ENCODE measurements around the gene BEND5.

Gene BEND5

DNA sequence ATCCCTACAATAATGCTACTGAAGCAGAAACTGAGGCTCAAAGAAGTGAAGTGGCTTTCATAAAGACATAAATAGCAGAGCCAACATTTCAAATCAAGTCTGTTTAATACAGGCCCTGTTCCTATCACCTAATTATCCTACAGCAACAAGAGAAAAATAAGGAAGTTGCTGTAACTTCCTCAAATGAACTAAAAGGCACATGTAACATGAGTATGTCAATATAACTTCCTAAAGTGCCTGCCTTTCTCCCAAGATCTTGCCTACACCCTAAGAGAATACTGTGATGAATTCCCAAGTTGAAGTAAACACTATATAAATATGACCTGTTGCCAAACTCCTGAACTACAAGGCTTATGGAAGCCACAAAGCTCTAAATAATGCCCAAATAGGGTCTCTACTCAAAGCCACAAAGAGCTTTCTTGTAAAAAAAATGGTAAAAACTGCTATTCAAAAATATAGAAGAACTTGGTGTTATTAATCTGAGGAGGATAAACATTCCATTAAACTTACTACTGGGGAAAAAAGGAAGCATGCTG, 8.6 kb downstream of the BEND5 start:
- intact Hi-C loops (cut with DNase I), result no loop called here
- no peak for DNase-seq

DNA sequence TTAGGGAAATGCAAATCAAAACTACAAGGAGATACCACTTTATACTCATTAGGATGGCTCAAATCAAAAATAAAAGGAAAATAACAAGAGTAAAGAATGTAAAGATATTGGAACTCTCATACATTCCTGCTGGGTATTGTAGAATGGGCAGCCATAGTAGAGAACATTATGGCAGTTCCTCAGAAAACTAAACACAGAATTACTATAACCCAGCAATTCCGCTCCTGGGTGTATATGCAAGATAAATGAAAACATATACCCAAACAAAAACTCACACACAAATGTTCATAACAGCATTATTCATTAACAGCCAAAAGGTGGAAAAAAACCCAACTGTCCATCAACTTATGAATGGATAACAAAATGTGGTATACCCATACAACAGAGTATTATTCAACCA, 11.4 kb downstream of the BEND5 start:
- no peak for DNase-seq
- intact Hi-C loops (cut with DNase I), result no loop called here

DNA sequence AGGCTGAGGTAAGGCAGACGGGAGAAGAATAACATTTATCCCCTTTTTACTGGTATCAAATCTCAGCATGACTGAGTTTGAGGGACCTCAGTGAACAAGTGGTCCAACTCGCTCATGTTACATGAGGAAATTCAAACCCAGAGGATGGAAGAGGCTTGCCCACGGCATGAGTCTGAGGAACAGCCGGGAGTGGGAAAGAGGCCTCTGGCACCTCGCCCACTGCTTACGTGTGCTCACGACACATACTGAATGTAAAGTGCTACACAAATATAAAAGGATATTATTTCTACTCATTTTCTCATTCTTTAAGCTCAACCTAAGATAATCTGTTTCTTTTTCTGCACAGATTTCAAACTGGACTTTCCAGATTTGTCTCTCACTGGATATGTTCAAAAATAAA, 14.7 kb downstream of the BEND5 start:
- peak in 5 of 10 donors; percentile 21 to 85 (median 45) for DNase-seq
- intact Hi-C loops (cut with DNase I), result no loop called here

DNA sequence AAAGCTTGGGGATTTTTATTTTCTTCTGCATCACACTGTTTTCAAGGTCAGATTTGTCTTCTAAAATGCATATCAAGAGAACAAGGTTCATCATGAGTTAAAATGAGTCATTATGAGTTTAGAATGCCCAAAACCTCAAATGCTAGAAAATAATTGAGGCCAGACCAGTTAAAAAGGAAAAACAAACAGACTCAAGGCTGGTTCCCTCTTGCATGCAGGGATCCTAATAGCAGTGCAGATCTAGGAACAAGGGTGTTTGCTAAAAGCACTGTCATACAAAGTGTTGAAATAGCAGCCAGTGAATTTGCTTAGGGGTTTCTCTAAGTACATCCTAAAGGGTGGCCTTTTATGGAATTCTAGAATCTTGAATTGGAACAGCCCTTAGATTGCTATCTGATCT, 15.3 kb downstream of the BEND5 start:
- intact Hi-C loops (cut with DNase I), result no loop called here

DNA sequence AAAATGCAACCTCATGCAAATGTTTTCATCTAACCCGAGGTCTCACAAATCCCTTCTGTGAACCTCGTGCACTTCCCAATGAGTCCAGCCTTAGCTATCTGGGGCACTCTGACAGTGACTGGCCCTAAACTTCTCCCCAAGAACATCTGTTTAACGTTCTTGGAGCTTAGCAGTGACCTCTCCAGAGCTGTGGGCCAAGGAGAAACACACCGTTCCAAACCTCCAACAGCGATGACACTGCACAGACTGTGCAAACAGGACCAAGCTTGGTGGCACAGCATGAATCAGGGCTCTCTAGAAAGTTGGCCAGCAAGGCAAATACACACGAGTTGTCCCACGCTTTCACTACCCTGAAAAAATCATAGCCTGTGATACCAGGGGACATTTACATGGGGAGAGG, 15.8 kb downstream of the BEND5 start:
- DNase-seq, result no peak
- intact Hi-C loops (cut with DNase I), result no loop called here

More for the DNA sequence above, 15.3 kb downstream of the BEND5 start:
- DNase-seq, result no peak

DNA sequence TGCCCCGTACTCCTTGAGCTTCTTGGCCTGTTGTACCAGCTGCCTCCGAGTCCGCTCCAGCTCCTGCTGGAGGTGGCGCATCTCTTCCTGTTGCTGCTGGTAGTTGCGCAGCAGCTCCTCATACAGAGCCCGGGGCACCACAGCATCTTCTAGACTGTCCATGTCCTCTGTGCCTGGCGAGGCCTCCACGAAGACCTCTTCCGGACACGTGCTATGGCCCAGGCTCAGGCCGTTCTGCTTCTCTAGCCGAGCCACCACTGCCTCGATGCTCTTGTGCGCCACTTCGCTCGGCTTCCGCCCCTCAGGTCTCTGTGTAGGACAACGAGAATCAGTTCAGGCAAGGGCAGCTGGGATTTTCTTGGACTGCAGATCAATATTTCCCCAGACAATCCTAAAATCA, 17.7 kb downstream of the BEND5 start:
- intact Hi-C loops (cut with DNase I), result no loop called here
- peak in 1 of 10 donors; percentile 68 for DNase-seq

DNA sequence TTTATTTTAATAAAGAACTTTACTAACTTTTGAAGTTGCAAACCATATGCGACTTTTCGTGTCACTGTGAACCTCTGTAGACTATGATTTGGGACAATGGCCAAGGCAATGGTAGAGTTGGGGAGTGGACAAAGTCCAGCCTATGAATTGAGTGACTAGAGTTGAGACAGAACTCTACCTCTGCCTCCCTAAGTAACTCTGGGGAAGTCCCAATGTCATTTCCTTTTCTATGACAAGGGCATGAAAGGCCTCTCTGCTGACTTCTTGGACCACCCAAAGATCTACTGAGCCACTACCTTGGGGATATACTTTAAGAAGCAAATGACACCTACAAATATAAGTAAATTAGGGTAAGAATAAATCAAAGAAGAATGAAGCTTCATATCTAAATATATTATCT, 19.3 kb downstream of the BEND5 start:
- intact Hi-C loops (cut with DNase I), result no loop called here
- DNase-seq, result no peak

DNA sequence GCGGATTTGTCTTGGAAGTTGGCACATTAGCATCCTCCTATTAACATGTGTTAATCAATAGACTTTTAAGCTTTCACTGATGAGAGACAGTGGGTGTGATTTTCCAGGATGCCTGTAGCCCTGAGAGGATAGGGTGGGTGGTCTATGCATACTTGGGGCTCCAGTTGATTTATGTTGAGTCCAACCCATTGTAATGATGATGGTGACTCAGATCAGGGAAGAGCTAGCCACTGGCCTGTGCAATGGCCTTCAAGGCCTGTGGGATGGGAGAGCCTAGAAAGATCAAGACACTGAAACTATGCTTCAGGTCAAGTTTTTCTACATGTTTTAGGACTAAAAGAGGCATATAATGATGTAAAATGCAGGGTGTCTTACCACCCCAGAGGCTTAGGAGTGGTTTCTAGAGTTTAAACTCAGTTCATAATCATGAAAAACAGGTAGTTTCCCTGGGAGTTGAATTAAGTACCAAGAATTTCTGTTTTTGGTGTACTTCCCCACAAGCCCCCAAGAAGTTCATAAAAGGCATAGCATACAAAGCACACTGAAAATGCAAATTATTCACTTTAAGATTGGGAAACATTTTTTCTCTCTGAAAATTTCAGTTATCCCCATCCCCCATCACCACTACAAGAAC, 19.9 kb downstream of the BEND5 start:
- DNase-seq, result no peak
- intact Hi-C loops (cut with DNase I), result no loop called here

DNA sequence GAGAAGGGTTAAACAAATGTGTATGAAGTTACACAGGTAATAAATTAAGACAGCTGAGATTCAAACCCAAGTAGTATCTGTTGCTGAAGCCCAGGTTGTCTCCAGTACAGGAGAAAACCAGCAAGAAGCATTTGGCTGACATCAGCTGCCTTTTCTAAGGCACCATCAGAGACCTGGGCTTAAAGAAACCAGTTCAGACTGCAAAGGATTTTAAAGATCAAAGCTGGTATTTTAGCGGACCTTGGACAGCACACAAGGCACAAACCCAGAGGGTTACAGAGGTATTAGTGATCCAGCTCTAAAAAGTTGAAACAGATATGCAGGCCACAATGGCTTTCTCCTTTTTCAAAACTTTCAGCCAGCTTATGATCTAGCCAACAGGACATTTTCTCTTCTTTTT, 23.4 kb downstream of the BEND5 start:
- intact Hi-C loops (cut with DNase I), result no loop called here

DNA sequence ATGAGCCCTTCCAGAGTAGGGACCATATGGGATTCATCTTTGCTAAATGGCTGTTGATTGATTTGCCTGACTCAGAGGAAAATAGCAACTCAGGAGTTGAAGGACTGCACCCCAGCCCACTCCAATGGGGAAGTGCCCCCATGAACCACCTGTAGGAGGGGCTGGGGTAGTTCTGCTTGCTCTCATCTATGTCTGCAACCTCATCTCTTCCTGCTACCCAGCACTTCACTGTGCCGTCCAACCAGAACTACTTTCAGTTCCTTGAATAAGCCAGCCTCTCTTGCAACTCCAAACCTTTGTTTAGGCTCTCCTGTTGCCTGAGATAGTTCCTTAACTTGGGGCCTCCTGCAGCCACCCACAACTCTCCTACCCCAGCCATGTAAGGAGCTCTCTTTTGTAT, 26.6 kb downstream of the BEND5 start:
- intact Hi-C loops (cut with DNase I), result no loop called here
- DNase-seq, result no peak

More for the DNA sequence above, 23.4 kb downstream of the BEND5 start:
- no peak for DNase-seq

DNA sequence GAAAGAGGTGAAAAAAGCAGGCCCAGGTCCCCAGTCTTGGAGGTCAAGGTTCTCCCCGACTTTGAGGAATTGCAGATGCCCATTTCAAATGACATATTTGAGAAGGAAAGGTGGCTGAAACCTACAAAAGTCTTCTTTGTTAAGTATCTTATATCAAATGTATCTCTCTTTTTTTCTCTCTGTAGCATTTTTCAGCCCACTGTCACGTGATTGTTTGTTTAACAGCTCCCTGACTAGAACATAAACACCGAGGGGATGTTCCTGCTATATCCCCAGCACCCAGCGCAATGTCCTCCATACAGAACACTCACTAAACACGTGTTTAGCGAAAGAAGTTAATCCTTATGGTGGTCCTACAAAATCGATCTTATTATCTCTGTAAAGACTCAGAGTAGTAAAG, 27.6 kb downstream of the BEND5 start:
- intact Hi-C loops (cut with DNase I), result no loop called here
- no peak for DNase-seq

DNA sequence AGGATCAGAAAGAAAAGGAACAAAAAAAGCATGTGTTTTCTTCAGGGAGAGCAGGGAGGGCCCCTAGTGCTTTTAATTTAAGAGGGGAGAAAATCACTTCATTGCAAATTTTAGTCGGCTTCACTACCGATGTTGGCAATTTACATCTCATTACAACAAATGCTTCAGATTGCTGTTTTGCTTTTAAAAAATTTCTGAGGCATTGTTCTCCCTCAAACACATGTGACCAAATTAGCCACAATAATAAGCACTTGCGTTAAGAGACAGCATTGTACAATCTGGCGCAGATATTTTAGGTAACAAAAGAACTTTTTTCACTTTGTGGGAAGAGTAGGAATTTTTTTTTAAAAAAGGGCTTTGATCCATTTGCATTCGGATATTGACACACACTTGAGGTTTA, 29.8 kb downstream of the BEND5 start:
- intact Hi-C loops (cut with DNase I), result no loop called here
- no peak for DNase-seq

DNA sequence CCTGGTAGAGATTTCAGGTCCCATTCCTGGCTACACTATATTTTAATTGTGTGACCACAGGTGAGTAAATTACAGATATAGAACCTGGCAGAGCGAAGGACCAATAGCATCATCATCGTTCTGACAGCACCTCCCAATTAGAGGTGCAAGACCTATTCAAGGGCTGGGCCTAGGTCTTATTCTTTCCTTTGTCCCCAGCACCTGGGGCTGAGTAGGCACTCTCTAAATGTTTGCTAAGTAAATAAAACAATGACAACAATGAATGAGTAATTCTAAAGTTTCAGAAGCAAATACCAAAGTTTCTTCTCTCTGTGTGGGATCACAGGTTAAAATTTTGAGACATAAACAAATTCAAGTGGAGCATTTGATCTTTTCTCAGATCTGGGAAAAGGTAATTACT, 32.7 kb downstream of the BEND5 start:
- no peak for DNase-seq
- intact Hi-C loops (cut with DNase I), result no loop called here

DNA sequence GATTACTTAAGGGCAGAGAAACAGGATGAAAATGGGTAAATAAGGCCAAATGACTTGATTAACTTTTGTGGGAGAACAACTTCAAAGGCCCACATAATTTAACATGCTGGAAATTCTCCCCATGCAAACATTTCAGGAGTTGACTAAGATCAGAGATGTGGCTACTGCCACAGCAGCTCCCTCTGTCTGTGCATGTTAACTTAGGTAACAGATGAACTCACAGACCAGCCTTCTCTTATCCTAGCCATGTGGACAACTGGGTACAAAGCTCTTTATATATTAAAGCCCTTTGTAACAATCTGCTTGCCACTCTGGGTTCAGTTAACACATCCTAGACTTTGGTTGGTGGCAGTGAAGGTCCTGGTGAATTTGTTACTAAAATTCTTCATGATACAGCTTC, 33.2 kb downstream of the BEND5 start:
- intact Hi-C loops (cut with DNase I), result no loop called here
- no peak for DNase-seq

DNA sequence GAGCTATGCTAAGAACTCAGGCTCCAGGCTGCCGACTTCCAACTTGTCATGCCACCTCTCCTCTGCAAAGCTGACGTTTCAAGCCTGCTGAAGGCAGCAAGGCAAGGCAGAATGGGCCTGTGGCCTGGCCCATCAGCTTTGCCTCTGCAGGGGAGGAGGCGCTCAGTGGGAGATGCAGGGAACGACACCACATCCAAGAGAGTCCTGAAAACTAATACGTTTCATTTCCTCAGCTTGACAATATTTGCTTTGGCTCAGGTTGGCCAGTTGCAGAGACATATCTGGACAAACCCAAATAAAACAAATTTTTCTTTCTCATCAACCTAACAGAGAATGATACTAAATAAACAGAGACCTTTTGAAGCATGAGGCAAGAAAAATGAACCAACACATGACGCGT, 35.3 kb downstream of the BEND5 start:
- intact Hi-C loops (cut with DNase I), result no loop called here
- DNase-seq, result no peak

DNA sequence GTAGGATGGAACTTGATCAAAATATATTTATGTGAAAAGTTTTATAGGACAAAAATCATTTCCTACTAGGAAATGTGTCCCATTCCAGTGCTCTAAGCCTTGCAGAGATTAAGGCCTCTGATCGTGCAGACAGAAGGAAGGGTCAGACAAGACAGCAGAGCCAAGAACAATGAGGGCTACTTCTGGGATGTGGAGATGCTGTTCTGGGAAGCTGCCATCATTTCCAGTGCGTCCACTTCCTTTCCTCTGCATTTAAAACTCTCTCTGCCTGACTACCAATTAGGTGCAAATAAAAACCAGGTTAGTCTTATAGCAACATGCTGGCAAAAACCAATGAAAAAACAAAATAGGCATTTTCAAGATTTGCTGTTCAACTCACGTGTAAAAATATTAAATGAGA, 36.1 kb downstream of the BEND5 start:
- DNase-seq, result no peak

DNA sequence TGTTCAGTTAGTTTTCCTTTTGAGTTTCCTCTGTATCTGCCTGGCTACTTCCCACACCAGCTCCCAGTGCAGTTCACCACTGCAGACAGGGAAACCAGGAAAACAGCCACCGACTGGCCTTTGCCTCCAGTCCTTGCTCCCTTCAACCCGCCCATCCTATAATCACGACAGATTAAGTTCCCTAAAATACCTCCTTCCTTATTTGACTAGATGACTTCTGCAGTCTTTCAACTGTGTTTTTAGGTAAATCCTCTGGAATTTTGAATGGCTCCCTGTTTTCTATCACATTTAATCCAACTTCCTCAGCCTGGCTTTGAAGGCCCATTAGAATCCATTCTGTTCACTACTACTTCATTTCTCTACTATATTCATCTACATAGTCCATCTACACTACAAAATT, 37.6 kb downstream of the BEND5 start:
- intact Hi-C loops (cut with DNase I), result no loop called here

More for the DNA sequence above, 36.1 kb downstream of the BEND5 start:
- intact Hi-C loops (cut with DNase I), result no loop called here

DNA sequence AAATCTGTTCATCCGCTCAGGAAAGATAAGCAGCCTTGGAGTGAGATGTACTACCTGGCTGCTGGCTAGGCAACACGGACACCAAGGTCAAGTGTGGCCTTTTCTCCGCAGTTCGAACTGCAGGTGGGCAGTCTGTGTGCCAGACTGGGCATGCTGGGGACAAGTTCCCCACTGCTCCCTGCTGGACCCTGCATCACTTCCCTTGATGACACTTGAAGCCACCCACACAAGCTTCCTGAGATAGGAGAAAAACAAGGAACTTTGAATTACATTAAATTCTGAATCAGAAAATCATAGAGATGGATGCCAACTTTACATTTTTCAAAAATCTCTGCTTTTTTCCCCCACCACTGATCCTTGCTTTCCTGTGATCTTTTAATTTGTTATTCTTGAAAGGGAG, 38.3 kb downstream of the BEND5 start:
- intact Hi-C loops (cut with DNase I), result no loop called here
- DNase-seq, result no peak

More for the DNA sequence above, 37.6 kb downstream of the BEND5 start:
- DNase-seq, result no peak

DNA sequence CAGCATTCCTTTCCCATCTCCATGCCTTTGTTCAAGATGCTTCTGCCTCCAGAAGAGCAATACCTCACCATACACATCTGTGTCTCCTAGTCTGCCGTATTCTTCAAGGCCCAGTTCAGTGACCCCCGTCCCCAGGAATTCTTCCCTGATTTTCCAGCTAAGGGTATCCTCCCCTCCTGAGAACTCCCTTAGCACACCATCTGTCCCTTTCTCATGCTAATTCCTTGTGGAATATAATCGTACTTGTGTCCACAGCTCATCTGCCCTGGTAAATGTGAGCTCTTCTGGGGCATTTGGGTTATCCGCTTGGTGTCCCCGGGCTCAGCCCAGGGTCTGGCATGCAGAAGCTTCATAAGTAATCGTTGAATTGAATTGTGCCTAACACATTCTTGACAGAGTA, 40.9 kb downstream of the BEND5 start:
- no peak for DNase-seq
- intact Hi-C loops (cut with DNase I), result no loop called here

DNA sequence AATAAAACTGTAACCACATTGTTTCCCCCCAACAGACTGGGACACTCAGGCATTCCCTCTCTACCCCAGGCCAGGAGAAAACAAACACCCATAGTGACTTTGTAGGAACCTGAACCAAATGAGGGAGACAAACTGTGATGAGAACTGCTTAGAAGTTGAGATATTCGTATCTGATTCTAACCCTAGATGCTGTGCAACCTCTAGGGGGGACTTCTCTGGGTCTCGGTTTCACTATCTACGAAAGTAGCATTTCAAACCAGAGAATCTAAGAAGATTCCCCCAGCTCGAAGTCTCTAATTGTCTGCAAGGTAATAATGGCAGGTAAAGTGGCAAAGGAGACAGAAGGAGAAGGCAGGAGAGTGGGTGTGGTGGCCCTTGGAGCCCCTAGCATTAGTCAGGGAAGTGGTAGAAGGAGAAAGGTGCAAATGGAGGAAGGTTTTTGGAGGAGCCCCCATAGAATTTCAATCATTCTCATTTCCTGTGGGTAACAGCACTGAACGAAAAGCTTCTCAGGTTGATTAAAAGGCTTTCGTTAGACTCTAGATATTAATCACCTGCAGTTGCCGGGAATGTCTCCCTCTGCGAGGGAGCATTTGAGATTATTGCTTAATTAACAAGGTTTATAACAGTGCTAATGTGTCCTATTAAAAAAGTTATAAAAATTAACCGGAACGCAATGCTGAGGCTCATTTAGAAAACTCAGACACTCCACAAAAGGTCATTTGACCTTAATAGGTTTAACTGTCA, 46.4 kb downstream of the BEND5 start:
- DNase-seq, result no peak
- intact Hi-C loops (cut with DNase I), result no loop called here

DNA sequence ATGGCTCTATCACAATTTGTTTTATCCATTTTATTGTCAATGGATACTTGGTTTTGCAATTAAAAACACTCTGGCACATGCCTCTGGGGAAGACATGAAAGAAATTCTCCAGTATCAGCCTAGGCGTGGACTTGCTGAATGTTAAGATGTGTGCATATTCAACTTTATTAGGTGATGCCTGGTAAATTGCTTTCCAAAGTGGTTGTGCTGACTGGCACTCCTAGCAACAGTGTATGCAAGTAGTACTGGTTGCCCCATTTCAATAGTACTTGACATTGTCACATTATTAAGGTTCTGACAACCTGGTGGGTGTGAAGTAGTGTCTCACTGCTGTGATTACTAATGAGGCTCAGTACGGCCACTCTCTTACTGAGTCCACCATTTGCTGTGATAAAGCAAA, 48.1 kb downstream of the BEND5 start:
- intact Hi-C loops (cut with DNase I), result no loop called here
- DNase-seq, result no peak

DNA sequence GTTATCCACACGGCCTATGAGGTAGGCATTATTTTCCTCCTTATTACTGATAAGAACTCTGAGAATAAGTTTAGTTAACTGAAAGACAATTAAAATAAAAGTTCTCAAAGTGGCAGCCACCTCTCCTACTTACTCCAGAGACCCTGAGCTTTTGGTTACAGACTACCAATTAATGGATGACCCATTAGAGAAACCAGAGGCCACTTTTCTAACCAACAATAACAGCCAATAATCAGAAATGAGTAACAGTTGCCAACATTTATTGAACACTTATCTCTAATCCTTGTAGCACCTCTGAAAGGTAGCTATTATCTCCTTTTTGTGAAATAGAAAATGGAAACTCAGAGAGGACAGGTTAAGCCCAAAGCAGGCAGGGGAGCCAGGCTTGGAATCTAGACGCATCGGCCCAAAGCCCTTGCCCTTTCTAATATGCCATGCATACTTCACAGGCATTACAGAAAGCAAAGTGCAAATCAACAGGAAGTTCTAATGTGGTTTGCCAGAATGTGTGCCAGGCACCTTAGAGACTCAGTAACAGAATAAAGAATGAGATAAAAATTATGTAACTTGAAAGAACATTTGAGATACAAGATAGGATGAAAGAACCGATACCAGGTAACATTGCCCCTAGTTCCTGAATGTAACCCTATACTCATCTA, 50.0 kb downstream of the BEND5 start:
- no peak for DNase-seq
- intact Hi-C loops (cut with DNase I), result no loop called here

Data from posterior cingulate gyrus (tissue), 11 donors.